ENCODE data around the gene KCNMB4.
"Not testable (repeated sequence)": the region's sequence is repeated elsewhere in the genome, so short reads cannot be mapped to it uniquely, and the experiment has no call there.

KCNMB4 gene

GRCh38 chr12:70372881-70373280 is 6.8 kb downstream of the KCNMB4 start:
- no peak for DNase-seq (ENCODE audit: low read depth)

- no peak for DNase-seq (ENCODE audit: low read depth)
Measured at GRCh38 chr12:70379846-70380245, 13.8 kb downstream of the KCNMB4 start.

- no peak for DNase-seq (ENCODE audit: low read depth)
Measured at GRCh38 chr12:70383484-70383883, 17.4 kb downstream of the KCNMB4 start.

DNA sequence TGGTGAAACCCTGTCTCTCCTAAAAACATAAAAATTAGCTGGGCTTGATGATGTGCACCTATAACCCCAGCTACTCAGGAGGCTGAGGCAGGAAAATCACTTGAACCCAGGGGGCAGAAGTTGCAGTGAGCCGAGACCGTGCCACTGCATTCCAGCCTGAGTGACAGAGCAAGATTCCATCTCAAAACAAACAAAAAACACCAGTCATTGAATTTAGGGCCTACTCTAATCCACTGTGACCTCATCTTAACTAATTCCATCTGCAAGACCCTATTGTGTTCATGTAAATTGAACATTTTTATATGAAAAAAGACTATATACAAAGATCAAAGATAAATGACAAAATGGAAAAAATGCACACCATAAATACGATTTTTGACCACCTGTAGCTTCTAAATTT is 17.8 kb downstream of the KCNMB4 start:
- no peak for DNase-seq (ENCODE audit: low read depth)

GRCh38 chr12:70386771-70387170 is 20.7 kb downstream of the KCNMB4 start:
- DNase-seq (ENCODE audit: low read depth) = no peak

DNA sequence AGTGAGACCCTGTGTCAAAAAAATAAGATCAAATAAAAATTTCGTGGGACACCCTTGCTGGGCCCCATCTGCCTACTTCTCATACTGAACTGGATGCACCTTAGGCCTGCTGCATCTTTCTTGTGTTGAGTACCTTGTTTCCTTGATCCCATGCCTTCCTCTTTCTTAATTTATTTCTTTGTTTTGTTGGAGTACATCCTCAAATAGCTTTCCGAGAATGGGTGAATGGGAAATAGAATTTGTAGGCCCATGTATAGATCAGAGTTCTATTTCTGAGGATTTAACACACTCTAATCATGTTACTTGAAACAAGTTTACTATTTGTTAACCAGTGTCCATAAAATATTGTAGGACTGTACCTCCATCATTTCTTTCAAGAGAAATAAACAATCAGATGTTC is 23.6 kb downstream of the KCNMB4 start:
- no peak for DNase-seq (ENCODE audit: low read depth)

DNA sequence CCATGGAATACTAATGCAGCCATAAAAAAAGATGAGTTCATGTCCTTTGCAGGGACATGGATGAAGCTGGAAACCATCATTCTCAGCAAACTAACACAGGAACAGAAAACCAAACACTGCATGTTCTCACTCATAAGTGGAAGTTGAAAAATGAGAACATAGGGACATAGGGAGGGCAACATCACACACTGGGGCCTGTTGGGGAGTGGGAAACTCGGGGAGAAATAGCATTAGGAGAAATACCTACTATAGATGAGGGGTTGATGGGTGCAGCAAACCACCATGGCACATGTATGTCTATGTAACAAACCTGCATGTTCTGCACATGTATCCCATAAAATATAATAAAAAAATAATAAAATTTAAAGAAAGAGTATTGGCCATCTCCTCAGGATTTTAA is 26.5 kb downstream of the KCNMB4 start:
- DNase-seq (ENCODE audit: low read depth) = not testable (repeated sequence)

DNA sequence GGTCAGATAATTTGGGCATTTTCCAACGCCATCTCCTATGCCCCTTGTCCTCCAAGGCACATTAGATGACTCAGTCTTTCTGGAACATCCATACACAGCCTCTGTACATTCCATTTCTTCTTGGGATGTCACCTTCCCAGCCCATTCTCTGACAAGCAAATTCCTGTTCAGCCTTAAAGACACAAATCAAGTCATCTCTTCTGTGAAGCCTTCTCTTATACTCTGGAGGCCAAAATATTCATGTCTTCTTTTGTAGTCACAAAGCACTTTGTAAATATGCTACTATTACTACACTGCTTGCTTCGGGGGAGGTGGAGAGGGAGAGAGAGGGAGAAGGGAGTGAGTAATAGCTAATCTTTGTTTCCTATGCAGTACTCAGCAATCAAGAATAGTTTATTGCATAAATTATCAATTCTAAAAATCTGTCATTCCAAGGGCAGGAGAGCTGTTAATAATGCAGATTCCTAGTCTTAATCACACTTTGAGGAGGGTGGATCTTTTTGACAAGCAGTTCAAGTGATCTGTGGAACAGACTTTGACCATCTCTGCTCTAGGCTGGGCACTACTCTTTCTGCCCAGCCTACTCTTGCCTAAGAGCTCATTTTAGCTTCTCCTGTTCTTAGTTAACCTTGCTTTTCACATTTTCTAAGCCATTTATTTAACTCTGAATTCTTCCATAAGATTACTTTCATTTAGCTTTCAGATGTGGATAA is 27.9 kb downstream of the KCNMB4 start:
- no peak for DNase-seq (ENCODE audit: low read depth)

DNA sequence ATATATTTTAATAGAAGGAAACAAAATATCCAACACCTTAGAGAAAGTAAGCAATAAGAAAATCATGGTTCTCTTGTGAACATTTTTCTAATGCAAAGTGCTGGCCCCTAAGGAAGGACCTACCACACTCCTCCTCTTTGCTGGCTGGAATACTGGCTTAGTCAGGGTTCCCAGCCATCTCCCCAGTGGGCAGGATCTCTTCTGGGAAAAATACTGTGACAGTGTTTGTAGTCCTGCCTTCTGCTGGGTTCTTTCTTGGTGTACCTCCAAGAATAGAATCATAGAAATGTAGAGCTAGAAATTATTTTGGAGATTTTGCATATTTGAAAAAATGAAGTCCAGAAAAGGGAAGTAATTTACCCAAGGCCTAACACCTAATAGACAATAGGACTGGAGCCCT is 31.9 kb downstream of the KCNMB4 start:
- no peak for DNase-seq (ENCODE audit: low read depth)

DNA sequence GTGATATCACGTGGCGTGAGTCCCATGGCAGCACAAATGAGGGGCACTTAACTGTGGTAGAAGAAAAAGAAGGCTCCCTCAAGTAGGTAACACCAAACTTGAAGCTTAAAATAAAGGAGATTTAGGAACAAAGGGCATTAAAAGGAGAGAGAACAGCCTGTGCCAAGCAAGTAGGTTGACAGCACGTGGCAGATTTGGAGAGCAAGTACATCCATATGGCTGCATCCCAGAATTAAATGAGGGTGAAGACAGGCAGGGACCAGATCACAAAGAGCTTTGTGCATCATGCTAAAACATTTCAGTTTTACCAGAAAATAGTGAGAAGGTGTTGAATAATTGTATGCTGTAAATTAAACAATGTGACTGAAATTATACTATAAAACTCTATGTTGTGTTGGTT is 32.8 kb downstream of the KCNMB4 start:
- DNase-seq (ENCODE audit: low read depth) = no peak

DNA sequence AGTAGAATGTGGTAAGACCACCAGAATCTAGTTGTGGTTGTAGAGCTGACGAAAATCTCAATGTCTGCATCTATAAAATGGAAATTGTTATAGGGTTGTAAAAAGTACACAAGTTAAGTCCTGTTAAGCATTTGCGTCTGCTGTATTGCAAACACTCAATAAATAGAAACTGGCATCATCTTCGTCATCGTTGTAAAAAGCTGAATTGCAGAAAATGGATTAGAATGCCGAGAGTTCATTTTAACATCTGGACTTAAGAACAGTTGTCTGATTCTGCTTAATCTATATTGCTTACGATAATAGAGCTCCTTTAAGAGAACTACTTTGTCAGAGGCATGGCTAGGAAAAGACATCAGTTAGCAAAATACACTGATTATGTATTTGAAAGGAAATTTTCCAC is 33.2 kb downstream of the KCNMB4 start:
- no peak for DNase-seq (ENCODE audit: low read depth)

- no peak for DNase-seq (ENCODE audit: low read depth)
Measured at GRCh38 chr12:70400124-70400523, 34.0 kb downstream of the KCNMB4 start.

GRCh38 chr12:70402597-70402996 is 36.5 kb downstream of the KCNMB4 start:
- DNase-seq (ENCODE audit: low read depth) = no peak

GRCh38 chr12:70403826-70404225 is 37.7 kb downstream of the KCNMB4 start:
- DNase-seq (ENCODE audit: low read depth) = no peak

DNA sequence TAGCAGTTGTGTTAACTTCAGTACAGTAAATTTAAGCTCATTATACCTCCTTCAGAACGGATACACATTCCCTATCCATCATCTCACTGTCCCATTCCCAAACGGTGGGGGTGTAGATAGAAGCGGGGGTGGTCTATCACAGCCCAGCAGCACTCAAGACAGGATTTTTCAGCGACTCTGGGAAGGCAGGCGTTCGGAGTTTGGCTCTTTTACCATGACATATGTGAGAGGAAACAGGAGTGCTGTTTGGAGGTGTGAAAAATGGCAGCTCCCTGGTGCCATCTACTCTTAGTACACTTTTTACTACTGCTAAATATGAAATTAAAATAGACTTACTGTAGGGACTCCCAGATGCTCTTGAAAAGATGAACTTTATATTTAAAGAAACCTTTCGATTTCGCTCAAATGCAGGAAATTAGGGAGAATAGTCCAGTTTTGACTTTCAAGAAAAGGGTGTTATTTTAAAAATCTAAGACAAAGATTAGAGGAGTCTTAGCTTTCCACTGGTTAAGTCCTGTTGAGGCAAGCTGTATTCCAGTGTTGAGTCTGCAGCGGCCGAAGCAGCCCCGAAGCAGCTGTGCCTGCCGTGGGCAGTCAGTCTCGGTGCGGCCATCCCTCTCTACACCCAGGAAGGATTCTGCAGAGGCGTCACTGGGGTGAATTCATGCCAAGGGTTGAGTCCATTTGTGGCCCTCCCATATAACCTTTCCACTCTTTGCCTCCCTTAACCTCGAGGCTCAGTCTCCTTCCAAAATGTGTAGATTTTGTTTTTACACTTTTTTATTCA is 42.1 kb downstream of the KCNMB4 start:
- no peak for DNase-seq (ENCODE audit: low read depth)

DNA sequence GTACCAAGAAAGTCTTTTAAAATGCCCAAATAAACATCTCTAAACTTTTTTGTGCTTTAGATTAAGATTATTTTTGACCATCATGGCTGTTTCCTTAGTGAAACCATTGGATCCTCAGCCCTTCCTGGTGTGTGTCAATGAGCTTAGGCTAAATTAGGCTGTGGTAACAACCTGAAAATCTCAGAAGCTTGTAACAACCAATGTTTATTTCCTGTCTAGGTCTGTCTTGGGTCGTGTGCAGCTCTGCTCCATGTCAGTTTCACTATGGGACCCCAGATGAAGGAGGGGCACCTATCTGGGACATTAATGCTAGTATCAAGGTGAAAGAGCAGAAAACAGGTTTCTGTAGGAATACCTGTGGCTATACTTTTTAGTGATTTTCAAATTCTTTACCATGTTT is 49.9 kb downstream of the KCNMB4 start:
- no peak for DNase-seq (ENCODE audit: low read depth)

- DNase-seq (ENCODE audit: low read depth) = no peak
Measured at GRCh38 chr12:70417121-70417520, 51.0 kb downstream of the KCNMB4 start.

DNA sequence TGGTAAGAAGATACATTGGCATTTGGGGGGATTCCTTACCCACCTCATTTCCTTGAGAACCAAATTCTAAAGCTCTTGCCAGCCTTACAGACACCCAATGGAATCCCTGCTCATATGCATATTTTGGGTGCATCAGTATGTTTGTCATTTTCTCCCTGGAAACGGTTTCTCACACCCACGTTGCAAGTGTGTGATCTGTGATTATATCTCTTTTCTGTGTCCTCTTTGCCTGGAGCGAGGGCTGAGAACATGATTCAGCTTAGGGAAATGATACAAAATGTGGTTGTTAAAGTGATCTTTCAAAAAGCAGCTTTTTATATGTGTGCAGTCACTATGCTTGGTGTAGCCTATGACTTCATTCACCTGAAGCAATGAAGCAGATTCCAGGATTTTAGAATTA is 52.0 kb downstream of the KCNMB4 start:
- DNase-seq (ENCODE audit: low read depth) = no peak

GRCh38 chr12:70422631-70423030 is 56.5 kb downstream of the KCNMB4 start:
- DNase-seq (ENCODE audit: low read depth) = no peak

DNA sequence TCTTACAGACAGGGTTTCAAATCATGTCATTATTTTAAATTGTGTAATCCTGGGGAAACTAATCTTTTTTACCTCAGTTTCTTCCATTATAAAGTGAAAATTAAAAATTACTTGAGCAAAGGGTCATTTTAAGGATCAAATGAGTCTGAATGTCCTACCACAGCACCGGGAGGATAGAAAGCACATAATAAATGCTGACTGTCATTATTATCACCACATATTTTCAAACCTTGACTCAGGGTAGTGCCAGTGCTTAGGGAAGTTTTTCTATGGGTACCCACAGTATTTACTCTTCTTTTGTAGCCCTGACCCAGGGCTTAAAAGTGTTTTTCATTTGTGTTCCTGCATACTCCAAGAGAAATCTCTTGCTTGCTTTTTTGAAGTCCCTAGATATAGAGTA is 60.5 kb downstream of the KCNMB4 start:
- DNase-seq (ENCODE audit: low read depth) = no peak

GRCh38 chr12:70427611-70428010 is 61.5 kb downstream of the KCNMB4 start:
- no peak for DNase-seq (ENCODE audit: low read depth)

DNA sequence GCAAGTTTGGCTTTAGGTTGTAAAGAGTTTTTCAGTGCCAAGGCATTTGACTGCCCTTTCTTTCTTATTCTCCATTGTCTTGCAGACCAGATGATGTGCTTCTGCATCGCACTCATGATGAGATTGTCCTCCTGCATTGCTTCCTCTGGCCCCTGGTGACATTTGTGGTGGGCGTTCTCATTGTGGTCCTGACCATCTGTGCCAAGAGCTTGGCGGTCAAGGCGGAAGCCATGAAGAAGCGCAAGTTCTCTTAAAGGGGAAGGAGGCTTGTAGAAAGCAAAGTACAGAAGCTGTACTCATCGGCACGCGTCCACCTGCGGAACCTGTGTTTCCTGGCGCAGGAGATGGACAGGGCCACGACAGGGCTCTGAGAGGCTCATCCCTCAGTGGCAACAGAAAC is 64.3 kb downstream of the KCNMB4 start:
- no peak for DNase-seq (ENCODE audit: low read depth)

- no peak for DNase-seq (ENCODE audit: low read depth)
Measured at GRCh38 chr12:70436836-70437235, 70.7 kb downstream of the KCNMB4 start.

Data from activated T-cell treated with anti-CD3 and anti-CD28 coated beads for 24 hours (primary cell).